ENCODE results near the gene DUSP16. TPM values are rescaled to one million over a fixed set of nuclear protein-coding genes. Genes with fewer than 3 reads are reported as not detected.

DUSP16 gene
- total RNA-seq: 3.2 and 3.6 TPM in 2 replicates

GRCh38 chr12:12562585-12563261, at the start of gene DUSP16:
DUSP16 (minus strand) TSS chr12:12562863; CDS start chr12:12521098, 41,765 bp downstream.

GRCh38 chr12:12611512-12612306, 49.0 kb upstream of the DUSP16 start, which contains the start of gene CREBL2:
CREBL2 (plus strand) TSS chr12:12611876; CDS start chr12:12612173, 297 bp downstream.

Other genes starting within 250 kb of the DUSP16 start
- 22.6 and 35.5 TPM in 2 replicates for gene MANSC1, start 212.6 kb downstream of the DUSP16 start, total RNA-seq
- gene BORCS5, start 205.8 kb downstream of the DUSP16 start, total RNA-seq: 3.7 and 22.4 TPM in 2 replicates
- gene CREBL2, start 49.0 kb upstream of the DUSP16 start, total RNA-seq: 23.1 and 30.3 TPM in 2 replicates
- gene GPR19, start 133.3 kb upstream of the DUSP16 start, total RNA-seq: 0.18 TPM in 1 of 2 replicates, not detected in the other
- 28.7 and 38.5 TPM in 2 replicates for gene CDKN1B, start 154.5 kb upstream of the DUSP16 start, total RNA-seq
- gene APOLD1, start 222.8 kb upstream of the DUSP16 start, total RNA-seq: 2.0 and 3.2 TPM in 2 replicates

All from cardiac atrium fibroblast (primary cell).